HFF-Myc (cell line): ENCODE data around the gene TNFAIP3.
"Not testable (repeated sequence)": the region's sequence is repeated elsewhere in the genome, so short reads cannot be mapped to it uniquely, and the experiment has no call there.

ENCODE experiments used
- DNase-seq: peaks from one replicate; pipeline ENCODE4 v3.0.0-alpha.2; 2011; ENCODE audit warnings: low read depth; ENCODE audit errors: extremely low read depth
- H3K4me3 ChIP-seq: replicated peaks from 2 replicates; pipeline ENCODE4 v1.5.1; 2011; ENCODE audit warnings: low read depth, mild to moderate bottlenecking, control low read depth, low read length
- TF ChIP-seq, protein P1 (sequence below): IDR thresholded peaks from 2 replicates; pipeline ENCODE4 v1.5.1; 2012; ENCODE audit warnings: mild to moderate bottlenecking, low read depth, low read length, control low read depth; ENCODE audit errors: missing control alignments

TNFAIP3 gene

DNA sequence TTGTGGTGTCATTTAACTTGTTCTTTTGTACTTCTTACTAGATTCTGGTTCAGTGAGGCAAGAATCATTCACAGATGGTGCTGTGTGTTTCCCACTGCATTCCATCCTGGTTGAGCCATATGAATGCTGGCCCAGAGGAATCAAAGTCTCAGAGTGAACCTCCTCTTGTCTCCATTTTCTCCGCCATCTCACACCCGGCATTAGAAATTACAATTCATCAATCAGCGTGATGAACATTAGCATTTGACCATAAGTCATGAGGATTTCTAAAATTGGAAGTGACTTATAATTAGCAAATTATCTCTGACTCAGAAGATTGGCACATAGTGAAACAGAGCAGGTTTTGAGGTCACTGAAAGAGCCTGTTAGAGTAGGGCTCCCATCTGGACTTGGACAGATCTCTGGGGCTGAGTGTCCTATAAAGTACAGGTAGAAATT lies 25.2 kb downstream of the TNFAIP3 start:
- no peak overlapping the region for H3K4me3 ChIP-seq
- no peak for DNase-seq
- TF ChIP-seq, protein P1, sequence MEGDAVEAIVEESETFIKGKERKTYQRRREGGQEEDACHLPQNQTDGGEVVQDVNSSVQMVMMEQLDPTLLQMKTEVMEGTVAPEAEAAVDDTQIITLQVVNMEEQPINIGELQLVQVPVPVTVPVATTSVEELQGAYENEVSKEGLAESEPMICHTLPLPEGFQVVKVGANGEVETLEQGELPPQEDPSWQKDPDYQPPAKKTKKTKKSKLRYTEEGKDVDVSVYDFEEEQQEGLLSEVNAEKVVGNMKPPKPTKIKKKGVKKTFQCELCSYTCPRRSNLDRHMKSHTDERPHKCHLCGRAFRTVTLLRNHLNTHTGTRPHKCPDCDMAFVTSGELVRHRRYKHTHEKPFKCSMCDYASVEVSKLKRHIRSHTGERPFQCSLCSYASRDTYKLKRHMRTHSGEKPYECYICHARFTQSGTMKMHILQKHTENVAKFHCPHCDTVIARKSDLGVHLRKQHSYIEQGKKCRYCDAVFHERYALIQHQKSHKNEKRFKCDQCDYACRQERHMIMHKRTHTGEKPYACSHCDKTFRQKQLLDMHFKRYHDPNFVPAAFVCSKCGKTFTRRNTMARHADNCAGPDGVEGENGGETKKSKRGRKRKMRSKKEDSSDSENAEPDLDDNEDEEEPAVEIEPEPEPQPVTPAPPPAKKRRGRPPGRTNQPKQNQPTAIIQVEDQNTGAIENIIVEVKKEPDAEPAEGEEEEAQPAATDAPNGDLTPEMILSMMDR: no peak

DNA sequence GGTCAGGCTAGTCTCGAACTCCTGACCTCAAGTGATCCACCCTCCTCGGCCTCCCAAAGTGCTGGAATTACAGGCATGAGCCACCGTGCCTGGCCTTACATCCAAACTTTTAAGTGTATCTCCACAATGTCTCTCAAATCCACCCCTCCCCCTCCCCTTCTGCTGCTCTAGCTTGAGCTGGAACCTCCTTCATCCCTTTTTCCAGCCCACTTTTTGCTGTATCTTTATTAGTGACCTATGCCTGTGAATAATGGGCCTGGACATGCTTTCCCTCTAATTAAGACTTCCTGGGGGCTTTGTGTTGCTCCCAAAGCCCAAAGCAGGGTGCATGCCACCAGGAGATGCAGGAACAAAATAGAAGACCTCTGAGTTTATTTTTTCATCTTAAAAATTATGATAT lies 26.1 kb downstream of the TNFAIP3 start:
- DNase-seq: no peak
- TF ChIP-seq, protein P1: no peak
- H3K4me3 ChIP-seq: no peak overlapping the region

DNA sequence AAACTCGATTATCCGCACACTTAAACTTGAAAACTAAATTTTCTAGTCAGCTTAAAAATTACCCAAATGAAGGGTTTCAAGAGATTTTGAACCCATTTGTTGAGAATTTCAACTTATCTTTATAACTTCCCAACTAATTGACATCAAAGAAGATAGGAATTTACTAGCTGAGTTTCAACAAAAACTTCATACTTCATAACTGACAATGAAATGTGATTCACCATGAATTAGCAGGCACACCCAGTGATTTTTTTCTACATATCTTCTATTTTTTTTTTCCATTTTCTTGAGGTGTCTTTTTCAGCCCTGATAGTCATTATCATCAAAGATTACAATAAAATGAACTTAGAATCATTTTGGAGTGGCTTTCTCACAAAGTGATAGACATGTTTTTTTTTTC lies 26.7 kb downstream of the TNFAIP3 start:
- TF ChIP-seq, protein P1: no peak
- H3K4me3 ChIP-seq: no peak overlapping the region
- no peak for DNase-seq

DNA sequence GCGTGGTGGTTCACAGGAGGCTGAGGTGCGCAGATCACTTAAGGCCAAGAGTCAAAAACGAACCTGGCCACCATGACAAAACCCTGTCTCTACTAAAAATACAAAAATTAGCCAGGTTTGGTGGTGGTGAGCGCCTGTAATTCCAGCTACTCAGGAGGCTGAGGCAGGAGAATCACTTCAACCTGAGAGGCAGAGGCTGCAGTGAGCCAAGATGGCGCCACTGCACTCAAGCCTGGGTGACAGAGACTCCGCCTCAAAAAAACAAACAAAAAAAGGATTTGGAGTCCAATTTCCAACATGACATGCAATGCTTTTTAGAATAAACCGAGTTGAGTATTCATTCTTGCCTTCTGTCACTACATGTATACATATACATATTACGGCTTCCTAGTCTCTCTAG lies 27.3 kb downstream of the TNFAIP3 start:
- not testable (repeated sequence) for DNase-seq

DNA sequence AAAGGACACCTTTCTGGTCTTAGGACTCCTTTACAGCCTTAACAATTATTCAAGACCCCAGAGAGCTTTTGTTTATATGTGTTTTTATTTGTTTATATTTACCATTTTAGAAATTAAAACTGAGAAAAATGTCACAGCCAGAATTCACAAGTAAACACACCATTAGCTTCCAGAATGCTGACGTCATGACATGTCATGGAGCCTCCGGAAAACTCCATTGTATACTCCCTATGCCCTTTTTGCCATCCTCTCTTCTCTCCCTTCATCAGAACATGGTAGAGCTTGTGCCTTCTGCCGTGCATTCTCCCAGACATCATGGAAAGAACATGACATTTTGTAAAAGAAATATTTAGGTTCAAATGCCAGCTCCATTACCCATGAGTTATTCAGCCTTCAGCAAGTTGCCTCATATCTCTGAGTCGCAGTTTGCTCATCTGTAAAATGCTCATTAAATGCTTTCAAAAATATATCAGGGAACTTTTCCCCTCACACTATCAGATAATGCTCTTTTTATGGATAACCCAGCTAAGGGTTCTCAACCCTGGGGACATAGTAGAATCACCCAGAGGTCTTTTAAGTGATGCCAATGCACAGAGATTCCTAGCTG lies 27.8 kb downstream of the TNFAIP3 start:
- DNase-seq: no peak
- TF ChIP-seq, protein P1: no peak
- H3K4me3 ChIP-seq: no peak overlapping the region

More for the DNA sequence above, 27.3 kb downstream of the TNFAIP3 start:
- H3K4me3 ChIP-seq: not testable (repeated sequence)

DNA sequence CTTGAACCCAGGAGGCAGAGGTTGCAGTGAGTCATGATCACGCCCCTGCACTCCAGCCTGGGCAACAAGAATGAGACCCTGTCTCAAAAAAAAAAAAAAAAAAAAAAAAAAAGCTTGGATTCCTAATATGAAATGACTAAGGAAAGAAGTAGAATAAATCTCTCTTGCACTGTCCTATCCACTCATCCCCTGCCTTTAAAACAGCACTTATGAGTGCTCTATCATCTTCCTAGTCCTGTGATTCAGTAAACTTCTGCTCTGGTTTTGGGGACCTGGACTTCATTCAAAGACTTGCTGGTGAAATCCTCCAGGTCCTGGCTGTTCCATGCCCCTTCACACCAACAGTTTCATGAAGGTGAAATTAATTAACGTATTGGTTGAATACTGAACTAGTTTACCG lies 29.6 kb downstream of the TNFAIP3 start:
- TF ChIP-seq, protein P1: no peak
- no peak overlapping the region for H3K4me3 ChIP-seq
- no peak for DNase-seq

DNA sequence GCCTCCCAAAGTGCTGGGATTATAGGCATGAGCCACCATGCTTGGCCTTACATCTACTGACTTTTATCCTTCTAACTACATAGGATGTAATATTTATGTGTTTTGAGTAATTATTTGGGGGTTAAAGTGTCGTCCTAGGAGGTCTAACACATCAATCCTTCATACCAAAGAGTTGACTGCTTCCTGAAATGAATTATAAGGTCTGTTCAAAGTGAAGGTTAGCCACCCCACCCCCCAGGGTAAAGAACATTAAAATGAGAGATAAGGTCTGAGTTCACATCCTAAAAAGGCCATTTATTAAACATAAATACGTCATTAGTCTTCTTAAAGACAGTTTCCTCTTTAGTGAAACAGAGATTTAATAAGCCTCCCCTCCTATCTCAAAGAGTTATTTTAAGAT lies 33.8 kb downstream of the TNFAIP3 start:
- TF ChIP-seq, protein P1: no peak
- DNase-seq: no peak
- H3K4me3 ChIP-seq: no peak overlapping the region
